Effector memory CD4-positive, alpha-beta T cell (primary cell): Measurements from ENCODE around the gene KISS1R.

Experiments
- DNase-seq, 3 donors: peaks; one replicate each; pipeline ENCODE4 v3.0.0-alpha.2; 2020
- H3K27ac ChIP-seq: 2 replicates; pipeline ENCODE4 v1.7.0; 2013; ENCODE audit warnings: mild to moderate bottlenecking, low read length, moderate library complexity; ENCODE audit not compliant: insufficient read depth, poor library complexity, severe bottlenecking
- H3K27me3 ChIP-seq: replicated peaks from 2 replicates; pipeline ENCODE4 v1.7.0; 2013; ENCODE audit warnings: mild to moderate bottlenecking, low read length; ENCODE audit not compliant: insufficient read depth, control insufficient read depth, poor library complexity, severe bottlenecking
- H3K36me3 ChIP-seq: 2 replicates; pipeline ENCODE4 v1.7.0; 2013; ENCODE audit warnings: mild to moderate bottlenecking, low read length, moderate library complexity; ENCODE audit not compliant: control insufficient read depth, insufficient read depth
- H3K4me1 ChIP-seq: 2 replicates; pipeline ENCODE4 v1.7.0; 2013; ENCODE audit warnings: low read length, mild to moderate bottlenecking; ENCODE audit not compliant: control insufficient read depth, insufficient read depth, poor library complexity, severe bottlenecking
- H3K4me3 ChIP-seq: 2 replicates; pipeline ENCODE4 v1.7.0; 2013; ENCODE audit warnings: low read length, low read depth, mild to moderate bottlenecking; ENCODE audit not compliant: insufficient read depth, poor library complexity, severe bottlenecking
- H3K9me3 ChIP-seq: 2 replicates; pipeline ENCODE4 v1.7.0; 2013; ENCODE audit warnings: mild to moderate bottlenecking, low read length, moderate library complexity; ENCODE audit not compliant: control insufficient read depth

Gene KISS1R

GRCh38 chr19:882871-883497, 34.1 kb upstream of the KISS1R start:
- no peaks in the 10 kb centered on the region for H3K9me3 ChIP-seq
- DNase-seq: no peak
- no peaks in the 10 kb centered on the region for H3K27me3 ChIP-seq
- no peak overlapping the region for H3K27ac ChIP-seq
- peaks cover 63% of the 10 kb centered on the region for H3K36me3 ChIP-seq
- no peaks in the 10 kb centered on the region for H3K4me1 ChIP-seq
- no peak overlapping the region for H3K4me3 ChIP-seq

- H3K27me3 ChIP-seq: no peaks in the 10 kb centered on the region
- H3K27ac ChIP-seq: no peak overlapping the region
- H3K4me3 ChIP-seq: no peak overlapping the region
- H3K36me3 ChIP-seq: peaks cover 66% of the 10 kb centered on the region
- H3K9me3 ChIP-seq: no peaks in the 10 kb centered on the region
- no peak for DNase-seq
- no peaks in the 10 kb centered on the region for H3K4me1 ChIP-seq
Measured at GRCh38 chr19:883661-884211, 33.4 kb upstream of the KISS1R start.

- Histone ChIP-seq H3K27me3 (no peaks in the 10 kb centered on the region), H3K27ac (no peak overlapping the region), H3K9me3 (no peaks in the 10 kb centered on the region), H3K4me1 (no peaks in the 10 kb centered on the region), H3K4me3 (no peak overlapping the region), H3K36me3 (peaks cover 73% of the 10 kb centered on the region)
- DNase-seq: no peak
Measured at GRCh38 chr19:884420-885211, 32.5 kb upstream of the KISS1R start.

- no peaks in the 10 kb centered on the region for H3K27me3 ChIP-seq
- no peak overlapping the region for H3K27ac ChIP-seq
- no peaks in the 10 kb centered on the region for H3K9me3 ChIP-seq
- H3K4me3 ChIP-seq: no peak overlapping the region
- no peaks in the 10 kb centered on the region for H3K4me1 ChIP-seq
- no peak for DNase-seq
- peaks cover 74% of the 10 kb centered on the region for H3K36me3 ChIP-seq
Measured at GRCh38 chr19:885536-886224, 31.5 kb upstream of the KISS1R start.

GRCh38 chr19:887072-887471, 30.1 kb upstream of the KISS1R start:
- no peak for DNase-seq
- Histone ChIP-seq H3K36me3 (peaks cover 61% of the 10 kb centered on the region), H3K4me1 (peaks cover 7% of the 10 kb centered on the region), H3K4me3 (no peak overlapping the region), H3K9me3 (no peaks in the 10 kb centered on the region), H3K27me3 (no peaks in the 10 kb centered on the region), H3K27ac (no peak overlapping the region)

GRCh38 chr19:887599-887998, 29.5 kb upstream of the KISS1R start:
- peaks cover 60% of the 10 kb centered on the region for H3K36me3 ChIP-seq
- H3K9me3 ChIP-seq: no peaks in the 10 kb centered on the region
- H3K27me3 ChIP-seq: no peaks in the 10 kb centered on the region
- peaks cover 11% of the 10 kb centered on the region for H3K4me1 ChIP-seq
- no peak overlapping the region for H3K27ac ChIP-seq
- DNase-seq: no peak
- no peak overlapping the region for H3K4me3 ChIP-seq

GRCh38 chr19:888581-889385, 28.4 kb upstream of the KISS1R start:
- no peaks in the 10 kb centered on the region for H3K27me3 ChIP-seq
- peaks cover 17% of the 10 kb centered on the region for H3K4me1 ChIP-seq
- peaks cover 49% of the 10 kb centered on the region for H3K36me3 ChIP-seq
- DNase-seq: peak in 1 of 3 donors; percentile 59
- H3K4me3 ChIP-seq: no peak overlapping the region
- no peaks in the 10 kb centered on the region for H3K9me3 ChIP-seq
- H3K27ac ChIP-seq: peak overlapping the region; percentile 28

GRCh38 chr19:889662-890295, 27.4 kb upstream of the KISS1R start:
- peaks cover 41% of the 10 kb centered on the region for H3K36me3 ChIP-seq
- no peak overlapping the region for H3K4me3 ChIP-seq
- peaks cover 18% of the 10 kb centered on the region for H3K4me1 ChIP-seq
- H3K9me3 ChIP-seq: no peaks in the 10 kb centered on the region
- no peaks in the 10 kb centered on the region for H3K27me3 ChIP-seq
- DNase-seq: no peak
- no peak overlapping the region for H3K27ac ChIP-seq

- no peak overlapping the region for H3K27ac ChIP-seq
- no peak for DNase-seq
- no peaks in the 10 kb centered on the region for H3K9me3 ChIP-seq
- peaks cover 32% of the 10 kb centered on the region for H3K36me3 ChIP-seq
- H3K4me3 ChIP-seq: no peak overlapping the region
- no peaks in the 10 kb centered on the region for H3K27me3 ChIP-seq
- peaks cover 18% of the 10 kb centered on the region for H3K4me1 ChIP-seq
Measured at GRCh38 chr19:890831-891230, 26.3 kb upstream of the KISS1R start.
